HG03378 (cell line): ENCODE results near the gene CYFIP1.

Source experiments
- ATAC-seq: cut with Tn5 transposase; IDR thresholded peaks from one replicate; pipeline ENCODE4 v1.9.1; 2021; ENCODE audit warnings: mild to moderate bottlenecking, moderate library complexity; ENCODE audit not compliant: unreplicated experiment

Gene CYFIP1

GRCh38 chr15:22871481-22872086 lies 108.6 kb downstream of the CYFIP1 start:
- ATAC-seq, result no peak

- no peak for ATAC-seq
Observed at GRCh38 chr15:22870865-22871264, 109.3 kb downstream of the CYFIP1 start.

- ATAC-seq, result no peak
Observed at GRCh38 chr15:22869856-22870255, 110.3 kb downstream of the CYFIP1 start.

GRCh38 chr15:22868928-22869327 lies 111.2 kb downstream of the CYFIP1 start:
- no peak for ATAC-seq

DNA sequence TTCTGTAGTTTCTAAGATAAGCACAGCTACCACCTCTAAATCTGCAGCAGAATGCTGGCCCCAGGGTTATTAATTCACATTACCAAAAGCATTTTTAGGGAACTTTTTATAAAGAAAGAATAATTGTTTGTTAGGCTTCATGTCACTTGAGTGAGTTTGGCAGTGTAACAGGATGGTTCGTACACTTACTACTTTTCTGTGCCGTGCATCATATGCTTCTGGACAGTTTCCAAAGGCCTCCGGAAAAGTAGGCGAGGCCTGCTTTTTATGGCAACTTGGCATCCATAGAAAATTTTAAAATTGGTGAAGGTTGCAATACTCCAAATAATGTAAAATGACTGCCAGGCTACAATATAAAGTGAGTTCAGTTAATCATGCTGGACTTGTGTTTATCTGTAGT lies 111.7 kb downstream of the CYFIP1 start:
- no peak for ATAC-seq

- no peak for ATAC-seq
Observed at GRCh38 chr15:22867886-22868285, 112.3 kb downstream of the CYFIP1 start.

DNA sequence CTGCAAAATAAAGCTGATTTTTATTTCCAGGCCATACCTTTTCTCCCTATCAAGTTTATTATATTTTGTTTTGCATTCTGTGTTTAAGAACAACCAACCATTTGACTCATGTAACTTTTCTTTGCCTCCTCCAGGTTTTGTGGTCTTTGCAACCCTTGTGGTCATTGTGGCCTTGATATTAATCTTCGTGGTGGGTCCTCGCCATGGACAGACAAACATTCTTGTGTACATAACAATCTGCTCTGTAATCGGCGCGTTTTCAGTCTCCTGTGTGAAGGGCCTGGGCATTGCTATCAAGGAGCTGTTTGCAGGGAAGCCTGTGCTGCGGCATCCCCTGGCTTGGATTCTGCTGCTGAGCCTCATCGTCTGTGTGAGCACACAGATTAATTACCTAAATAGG lies 114.1 kb downstream of the CYFIP1 start:
- no peak for ATAC-seq

- ATAC-seq, result no peak
Observed at GRCh38 chr15:22863356-22863755, 116.8 kb downstream of the CYFIP1 start.

DNA sequence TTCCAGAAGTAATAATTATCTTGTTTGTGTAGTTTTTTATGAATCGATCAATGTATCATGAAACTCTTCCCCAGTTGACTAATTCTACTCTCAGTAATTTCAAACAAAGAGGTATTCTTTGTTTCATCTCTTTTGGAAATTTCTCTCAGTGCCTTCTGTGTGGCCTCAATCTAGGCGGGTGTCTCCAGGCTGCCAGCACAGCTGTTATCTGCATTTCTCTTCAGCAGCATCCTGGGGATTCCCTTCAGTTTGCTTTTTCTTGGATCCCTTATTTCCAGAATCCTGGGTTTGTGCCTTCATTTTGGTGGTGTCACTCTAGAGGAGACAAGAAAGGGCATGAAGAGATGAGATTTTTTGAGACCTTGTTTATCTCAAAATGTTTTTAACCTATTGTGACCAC lies 119.0 kb downstream of the CYFIP1 start:
- ATAC-seq, result no peak

DNA sequence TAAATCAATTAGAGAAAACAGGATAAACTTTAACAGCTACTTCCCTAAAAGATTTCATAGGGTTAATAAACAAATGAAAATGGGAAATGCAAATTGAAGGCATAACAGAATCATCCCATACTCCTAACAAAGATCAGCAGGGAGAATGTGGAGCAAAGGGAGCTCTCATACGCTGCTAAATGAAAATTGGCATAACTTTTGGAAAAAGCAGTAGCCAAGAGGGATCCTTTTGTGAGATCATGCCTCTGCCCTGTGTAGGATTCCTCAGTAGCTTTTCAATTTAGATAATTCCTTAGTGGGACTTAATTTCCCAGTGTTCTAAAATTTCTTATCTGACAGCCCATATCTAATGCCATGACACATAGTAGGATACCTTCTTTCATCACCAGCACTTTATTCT lies 123.5 kb downstream of the CYFIP1 start:
- no peak for ATAC-seq

- no peak for ATAC-seq
Observed at GRCh38 chr15:22855791-22856190, 124.4 kb downstream of the CYFIP1 start.

GRCh38 chr15:22851513-22851912 lies 128.7 kb downstream of the CYFIP1 start:
- ATAC-seq, result no peak

DNA sequence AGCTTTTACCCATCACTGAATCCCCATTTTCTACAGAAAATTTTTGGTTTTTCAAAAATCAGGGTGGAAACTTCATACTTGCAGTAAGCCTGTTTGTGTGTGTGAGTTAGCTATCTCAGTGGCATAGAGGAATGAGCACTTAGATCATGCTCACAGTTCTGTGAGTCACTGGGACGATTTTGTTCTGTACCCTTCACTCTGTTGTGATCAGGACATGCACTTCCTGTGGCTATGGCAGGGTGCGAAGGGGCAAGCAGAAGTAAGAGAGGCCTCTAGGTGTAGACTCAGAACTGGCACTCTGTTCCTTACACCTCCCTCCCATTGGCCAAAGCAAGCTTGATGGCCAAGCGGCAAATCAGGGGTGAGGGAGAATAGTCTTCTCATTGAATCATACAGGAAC lies 130.1 kb downstream of the CYFIP1 start:
- no peak for ATAC-seq

DNA sequence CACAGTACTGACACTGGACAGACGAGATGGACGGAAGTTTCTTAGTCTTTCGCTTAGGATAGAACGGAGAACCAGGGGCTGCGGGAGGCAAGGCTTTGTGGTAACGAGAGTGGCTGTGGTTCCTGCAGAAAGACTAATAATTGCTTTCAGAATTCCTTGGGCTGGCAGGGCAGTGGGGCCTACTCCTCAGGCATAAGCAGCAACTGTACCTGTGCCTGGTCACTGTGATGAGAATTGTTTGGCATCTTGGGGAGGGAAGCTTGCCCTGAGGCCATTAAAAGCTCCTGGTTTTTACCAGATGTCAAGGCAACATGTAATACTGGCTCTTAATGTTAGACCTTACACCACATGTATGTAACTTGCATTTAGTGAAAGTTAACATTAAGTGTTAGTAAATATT lies 134.1 kb downstream of the CYFIP1 start:
- no peak for ATAC-seq

DNA sequence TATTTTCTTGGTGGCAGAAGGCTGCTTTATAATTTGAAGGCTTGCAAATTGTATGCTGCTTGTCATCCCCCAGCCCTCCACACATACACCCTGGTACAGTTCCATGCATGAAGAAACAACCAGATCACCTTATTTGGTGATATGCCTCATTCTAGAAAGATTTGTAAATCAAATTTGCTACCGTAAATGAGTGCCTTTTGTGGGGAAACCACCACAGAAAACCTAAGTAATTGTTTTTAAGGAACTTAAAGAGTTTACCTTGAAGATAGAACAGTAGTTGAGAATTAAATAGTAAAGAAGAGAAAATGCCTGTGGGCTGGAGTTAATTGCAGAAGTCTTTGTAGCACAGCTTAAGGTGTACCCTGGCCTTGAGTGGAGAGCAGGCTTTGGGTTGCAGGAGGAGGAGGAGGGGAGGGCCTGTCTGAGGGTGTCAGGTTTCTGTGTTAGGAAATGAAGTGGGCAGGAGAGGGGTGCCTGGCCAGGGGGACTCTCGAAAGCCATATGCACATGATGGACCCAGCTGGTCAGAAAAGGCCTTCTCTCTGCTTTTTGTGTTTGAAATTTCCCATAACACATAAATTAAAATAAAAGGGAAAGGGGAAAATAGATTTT lies 134.8 kb downstream of the CYFIP1 start:
- no peak for ATAC-seq

GRCh38 chr15:22844421-22845288 lies 135.5 kb downstream of the CYFIP1 start:
- ATAC-seq, result no peak

GRCh38 chr15:22839046-22839695 lies 141.0 kb downstream of the CYFIP1 start:
- no peak for ATAC-seq

DNA sequence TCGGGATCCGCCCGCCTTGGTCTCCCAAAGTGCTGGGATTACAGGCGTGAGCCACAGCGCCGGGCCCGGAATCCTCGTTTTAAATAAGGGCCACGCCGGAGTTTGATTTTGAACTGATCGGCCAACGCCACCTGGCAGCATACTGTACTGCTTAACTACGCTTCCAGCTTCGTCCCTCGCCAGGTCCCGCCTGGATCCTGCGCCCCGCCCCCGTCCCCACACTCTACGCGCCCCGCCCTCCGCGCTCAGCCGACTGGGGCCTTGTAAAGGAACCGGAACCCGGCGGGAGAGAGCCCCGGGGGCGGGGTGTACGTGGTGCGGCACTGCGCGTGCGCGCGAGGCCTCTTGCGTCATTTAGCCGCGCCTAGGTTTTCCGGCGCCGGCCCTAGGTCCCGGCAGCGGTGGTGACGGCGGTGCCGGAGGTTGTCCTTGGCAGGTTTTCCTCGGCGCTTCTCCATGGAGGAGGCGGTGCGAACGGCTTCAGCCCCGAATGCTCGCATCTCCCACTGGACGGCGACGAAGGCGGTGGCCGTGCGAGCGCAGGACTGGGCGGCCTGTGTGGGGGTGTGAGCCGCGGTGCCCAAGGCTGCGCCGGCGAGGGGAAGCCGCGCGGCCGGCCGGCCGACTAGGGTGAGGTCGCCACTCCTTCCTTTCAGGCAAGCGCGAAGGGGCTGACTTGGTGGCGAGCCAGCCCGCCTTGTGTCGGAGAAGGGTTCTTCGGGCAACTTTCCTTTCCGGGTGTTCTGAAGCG lies 141.7 kb downstream of the CYFIP1 start, which contains the start of gene NIPA2:
TSS of gene NIPA2 (plus strand) at position 375 of the 751 bp plus-strand sequence. CDS start 13,066 bp downstream, outside the sequence.
- peak; percentile 69 for ATAC-seq

DNA sequence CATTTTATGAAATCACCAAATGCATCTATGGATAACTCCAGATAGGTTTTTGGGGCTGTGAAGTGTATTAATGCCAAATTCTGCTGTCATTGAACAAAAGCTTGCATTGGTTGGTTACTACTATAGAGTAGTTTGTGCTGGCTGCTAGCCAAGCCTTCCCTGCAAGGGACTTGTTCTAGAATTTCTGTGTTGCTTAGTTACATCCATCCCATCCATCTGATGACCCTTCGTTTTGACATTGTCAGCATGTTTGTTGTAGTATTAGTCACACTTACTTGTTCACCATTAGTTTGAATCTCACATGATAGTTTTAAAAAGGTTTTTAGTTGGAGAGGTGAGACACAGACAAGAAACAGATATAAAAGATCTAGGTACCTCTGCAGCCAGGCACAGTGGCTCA lies 148.7 kb downstream of the CYFIP1 start:
- ATAC-seq, result no peak

DNA sequence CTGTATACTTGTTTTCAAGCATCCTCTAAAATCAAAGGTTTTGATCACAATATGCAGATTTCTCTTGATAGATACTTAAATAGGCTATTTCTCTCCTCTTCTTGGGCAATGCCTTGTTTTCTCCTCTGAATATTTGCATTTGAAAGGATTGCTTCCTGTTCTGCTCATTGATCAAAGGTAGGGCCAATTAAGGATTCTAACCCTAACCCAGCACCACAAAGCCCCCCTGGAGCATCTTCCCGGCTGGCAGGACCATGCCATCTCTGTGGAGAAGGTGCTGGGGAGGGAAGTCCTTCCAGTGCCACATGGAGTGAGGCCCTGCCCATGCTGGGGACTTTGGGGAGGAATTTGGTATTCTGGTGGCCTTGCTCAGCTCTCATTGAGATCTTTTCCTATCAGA lies 153.0 kb downstream of the CYFIP1 start:
- no peak for ATAC-seq
